ENCODE measurements around the gene ABHD17A.
A peak's percentile ranks its signal among the peaks of the same experiment; 100 is the strongest.
"Not testable (repeated sequence)": the region's sequence is repeated elsewhere in the genome, so short reads cannot be mapped to it uniquely, and the experiment has no call there.

The ABHD17A gene

DNA sequence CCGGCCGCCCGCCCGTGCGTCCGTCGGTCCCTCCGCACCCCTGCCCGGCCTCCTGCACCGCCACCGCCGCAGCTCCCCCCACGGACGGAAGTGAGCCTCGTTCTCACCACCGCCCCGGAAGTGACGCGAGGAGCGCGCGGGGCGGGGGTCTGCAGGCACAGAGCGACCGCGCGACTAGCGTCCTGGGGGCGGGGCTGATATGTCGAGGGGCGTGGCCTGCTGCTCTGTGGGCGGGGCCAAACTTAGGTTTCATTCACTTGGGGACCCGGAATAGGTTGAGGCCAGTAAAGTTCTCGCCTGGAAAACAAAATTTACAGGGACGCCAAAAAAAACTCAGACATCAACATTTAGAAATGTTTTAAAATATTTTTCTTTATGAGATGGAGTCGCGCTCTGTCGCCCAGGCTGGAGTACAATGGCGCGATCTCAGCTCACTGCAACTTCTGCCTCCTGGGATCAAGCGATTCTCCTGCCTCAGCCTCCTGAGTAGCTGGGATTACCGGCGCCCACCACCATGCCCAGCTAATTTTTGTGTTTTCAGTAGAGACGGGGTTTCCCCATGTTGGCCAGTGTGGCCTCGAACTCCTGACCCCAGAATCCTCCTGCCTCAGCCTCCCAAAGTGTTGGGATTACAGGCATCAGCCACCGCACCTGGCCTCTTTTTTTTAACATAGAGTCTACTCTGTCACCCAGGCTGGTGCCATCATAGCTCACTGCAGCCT, at the start of gene ABHD17A:
Gene ABHD17A (minus strand): TSS at position 99 of the 722 bp plus-strand sequence. CDS start 3,930 bp downstream, outside the sequence.
- DNase-seq: peak; percentile 93
- in situ Hi-C loops (cut with HindIII; ENCODE audit: low pct_ligation_motif_present, low pct_unique_long_range_greater_than_20kb, low sequenced_read_pairs): not testable (repeated sequence)

DNA sequence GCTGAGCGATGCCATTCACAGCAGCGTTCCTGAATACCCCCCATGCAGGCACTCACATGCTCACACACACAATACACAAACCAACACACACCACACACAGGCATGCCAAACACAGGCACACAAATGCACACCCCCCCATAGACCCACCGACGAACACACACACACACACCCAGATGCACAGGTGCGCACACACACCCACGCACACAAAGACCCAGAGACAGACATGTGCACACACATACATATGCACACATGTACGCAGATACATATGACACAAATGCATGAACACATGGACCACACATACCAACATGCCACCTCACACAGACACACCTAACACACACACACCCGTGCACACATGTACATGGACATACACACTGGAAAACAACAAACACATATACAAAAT, 48.6 kb upstream of the ABHD17A start:
- DNase-seq: no peak

DNA sequence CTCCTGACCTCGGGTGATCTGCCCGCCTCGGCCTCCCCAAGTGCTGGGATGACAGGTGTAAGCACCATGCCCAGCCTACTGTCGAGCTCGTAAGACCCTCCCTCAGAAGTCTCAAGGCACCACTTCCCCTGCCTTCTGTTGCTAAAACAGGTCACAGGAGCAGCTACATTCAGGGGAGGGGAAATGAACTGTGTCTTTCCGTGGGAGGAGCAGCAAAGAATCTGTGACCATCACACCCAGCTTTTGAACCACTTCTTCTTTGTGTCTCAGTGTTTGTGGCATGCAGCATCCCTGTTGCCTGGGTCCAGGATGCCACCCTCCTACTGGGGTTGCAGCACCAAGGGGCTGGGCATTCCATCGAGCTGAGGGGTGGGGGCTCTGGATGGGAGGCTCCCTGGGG, 47.9 kb upstream of the ABHD17A start:
- DNase-seq: no peak
- in situ Hi-C loops (cut with HindIII; ENCODE audit: low pct_ligation_motif_present, low pct_unique_long_range_greater_than_20kb, low sequenced_read_pairs): no loop called here

More for the DNA sequence above, 48.6 kb upstream of the ABHD17A start:
- in situ Hi-C loops (cut with HindIII; ENCODE audit: low pct_ligation_motif_present, low pct_unique_long_range_greater_than_20kb, low sequenced_read_pairs): no loop called here

DNA sequence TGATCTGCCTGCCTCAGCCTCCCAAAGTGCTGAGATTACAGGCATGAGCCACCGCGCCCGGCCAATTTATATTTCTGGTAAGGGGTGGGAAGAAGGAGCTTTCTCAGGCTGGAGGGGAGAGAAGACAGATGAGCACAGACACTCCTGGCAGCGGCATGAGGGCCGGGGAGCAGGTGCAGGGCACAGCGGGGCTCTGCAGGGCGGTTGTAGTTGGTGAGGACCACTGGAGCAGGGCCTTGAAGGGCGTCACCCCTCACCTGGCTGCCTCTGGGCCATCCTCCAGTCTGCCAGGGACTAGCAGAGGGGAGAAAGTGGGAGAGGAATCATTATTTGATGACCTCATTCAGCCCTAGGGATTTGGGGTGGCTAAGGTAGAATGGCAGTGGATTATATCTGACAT, 47.1 kb upstream of the ABHD17A start:
- no peak for DNase-seq
- in situ Hi-C loops (cut with HindIII; ENCODE audit: low pct_ligation_motif_present, low pct_unique_long_range_greater_than_20kb, low sequenced_read_pairs): no loop called here

DNA sequence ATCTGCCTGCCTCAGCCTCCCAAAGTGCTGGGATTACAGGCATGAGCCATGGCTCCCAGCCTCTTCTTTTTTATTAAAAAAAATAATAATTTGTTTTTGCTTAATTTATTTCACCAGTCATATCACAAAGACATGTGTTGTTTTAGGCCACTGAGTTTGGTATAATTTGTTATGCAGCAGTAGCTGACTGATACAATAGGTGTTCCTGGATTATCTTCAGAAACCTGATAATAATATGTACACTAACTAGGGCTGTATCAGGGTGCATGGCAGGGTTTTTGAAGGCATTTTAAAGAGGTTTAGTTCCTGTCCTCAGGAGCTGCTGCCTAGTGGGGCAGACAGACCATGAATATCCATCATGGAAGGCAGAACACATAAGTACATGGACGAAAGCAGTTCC, 46.1 kb upstream of the ABHD17A start:
- in situ Hi-C loops (cut with HindIII; ENCODE audit: low pct_ligation_motif_present, low pct_unique_long_range_greater_than_20kb, low sequenced_read_pairs): no loop called here
- no peak for DNase-seq

DNA sequence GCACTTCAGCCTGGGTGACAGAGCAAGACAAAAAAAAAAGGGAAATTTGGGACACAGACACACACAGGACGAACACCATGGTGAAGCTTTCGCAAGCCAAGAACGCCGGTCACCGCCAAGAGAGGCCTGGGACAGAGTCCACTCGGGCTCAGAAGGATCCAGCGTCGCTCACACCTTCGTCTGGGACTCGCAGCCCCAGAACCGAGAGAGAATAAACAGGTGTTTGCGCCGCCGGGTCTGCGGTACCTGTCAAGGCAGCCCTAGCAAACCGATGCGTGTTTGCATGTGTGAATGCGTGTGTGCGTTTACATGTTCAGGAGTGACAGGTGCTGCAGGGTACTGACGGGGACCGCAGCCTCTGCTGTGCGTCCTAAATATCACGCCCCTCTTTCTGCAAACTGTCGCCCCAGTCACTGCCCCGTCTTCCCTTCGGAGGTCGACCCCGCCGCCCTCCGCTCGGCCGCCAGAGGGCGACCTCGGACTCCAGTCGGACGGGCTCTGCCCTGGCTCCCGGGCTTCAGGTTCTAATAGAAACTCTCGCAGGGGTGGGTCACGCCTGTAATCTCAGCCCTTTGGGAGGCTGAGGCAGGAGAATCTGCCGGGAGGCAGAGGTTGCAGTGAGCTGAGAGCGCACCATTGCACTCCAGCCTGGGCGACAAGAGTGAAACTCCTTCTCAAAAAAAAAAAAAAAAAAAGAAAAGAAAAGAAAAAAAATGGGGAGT, 43.9 kb upstream of the ABHD17A start:
- in situ Hi-C loops (cut with HindIII; ENCODE audit: low pct_ligation_motif_present, low pct_unique_long_range_greater_than_20kb, low sequenced_read_pairs): no loop called here
- DNase-seq: peak; percentile 75

DNA sequence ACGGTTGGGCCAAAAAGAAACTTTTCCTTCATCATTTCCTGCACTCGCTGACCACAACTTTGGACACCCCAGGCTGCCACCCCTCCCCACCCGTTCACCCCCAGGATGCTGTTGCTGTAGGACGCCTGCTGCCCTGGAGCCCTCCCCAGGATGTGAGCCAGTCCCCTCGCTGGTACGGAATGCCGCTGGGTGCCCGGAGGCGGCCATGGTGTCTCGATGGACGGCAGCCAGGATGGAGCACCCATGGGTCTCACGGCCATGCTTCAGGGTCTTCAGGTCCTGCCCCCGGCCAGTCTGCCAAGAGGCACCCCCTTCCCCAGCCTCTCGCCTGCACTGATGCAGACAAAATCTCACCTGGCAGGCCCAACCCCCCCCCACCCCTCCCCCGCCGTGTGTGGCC, 40.2 kb upstream of the ABHD17A start:
- DNase-seq: no peak
- in situ Hi-C loops (cut with HindIII; ENCODE audit: low pct_ligation_motif_present, low pct_unique_long_range_greater_than_20kb, low sequenced_read_pairs): no loop called here

DNA sequence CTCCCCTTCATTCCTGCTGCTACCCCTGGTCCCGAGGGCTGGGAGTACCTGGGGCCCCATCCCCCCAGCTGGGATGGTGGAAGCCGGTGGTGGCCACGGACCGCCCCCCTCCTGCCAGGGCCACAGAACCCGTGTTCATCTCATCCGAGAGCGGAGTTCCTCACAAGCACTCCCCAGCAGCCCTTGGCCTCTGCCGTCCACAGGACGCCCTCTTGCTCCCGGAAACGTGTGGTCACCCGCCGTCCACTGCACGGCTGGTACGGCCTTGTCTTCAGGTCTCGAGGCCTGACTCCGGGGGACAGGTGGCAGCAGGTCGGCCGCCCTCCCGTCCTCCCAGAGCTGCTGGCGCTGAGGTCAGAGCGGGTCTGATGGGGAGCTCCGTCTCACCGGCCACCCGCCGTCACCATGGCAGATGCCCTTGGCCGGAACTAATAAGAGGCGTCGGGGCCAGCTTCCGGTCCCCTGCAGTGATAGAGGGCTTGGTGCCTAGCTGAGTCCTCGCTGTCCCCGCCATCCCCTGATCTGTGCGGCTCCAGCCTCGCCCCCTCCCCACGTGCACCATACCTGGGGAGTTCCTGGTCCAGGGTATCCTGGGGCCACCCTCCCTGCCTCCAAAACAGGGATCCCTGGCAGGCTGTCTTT, 39.1 kb upstream of the ABHD17A start:
- DNase-seq: no peak
- in situ Hi-C loops (cut with HindIII; ENCODE audit: low pct_ligation_motif_present, low pct_unique_long_range_greater_than_20kb, low sequenced_read_pairs): no loop called here

DNA sequence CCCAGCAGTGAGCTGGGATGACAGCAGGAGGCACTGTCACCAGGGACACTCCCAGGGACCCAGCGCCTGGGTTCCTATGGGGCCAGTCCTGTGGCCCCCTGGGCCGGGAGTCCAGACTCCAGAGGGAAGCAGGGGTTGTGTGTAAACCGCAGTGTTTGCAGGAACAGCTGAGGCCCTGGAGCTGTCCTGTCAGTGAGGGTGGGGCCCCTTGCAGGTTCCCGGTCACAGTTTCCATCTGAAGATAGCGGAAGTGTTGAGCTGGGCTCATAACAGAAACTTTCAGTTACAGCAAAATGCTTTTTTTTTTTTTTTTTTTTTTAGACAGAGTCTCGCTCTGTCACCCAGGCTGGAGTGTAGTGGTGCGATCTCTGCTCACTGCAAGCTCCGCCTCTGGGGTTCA, 38.0 kb upstream of the ABHD17A start:
- in situ Hi-C loops (cut with HindIII; ENCODE audit: low pct_ligation_motif_present, low pct_unique_long_range_greater_than_20kb, low sequenced_read_pairs): no loop called here
- no peak for DNase-seq

DNA sequence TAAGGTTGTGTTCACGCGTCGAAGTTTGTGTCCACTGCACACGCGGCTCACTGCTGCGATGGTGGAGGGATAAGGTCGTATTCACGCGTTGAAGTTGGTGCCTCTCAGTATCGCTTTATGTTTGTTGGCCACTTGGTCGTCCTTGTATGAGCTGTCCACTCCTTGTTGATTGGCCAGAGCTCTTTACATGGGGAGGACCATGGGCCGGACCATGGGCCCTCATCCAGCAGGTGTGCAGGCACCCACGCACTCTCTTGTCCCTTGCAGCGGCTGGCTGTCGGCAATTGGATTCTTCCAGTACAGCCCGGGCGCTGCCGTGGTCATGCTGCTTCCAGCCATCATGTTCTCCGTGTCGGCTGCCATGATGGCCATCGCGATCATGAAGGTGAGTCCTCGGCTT, 37.5 kb upstream of the ABHD17A start:
- in situ Hi-C loops (cut with HindIII; ENCODE audit: low pct_ligation_motif_present, low pct_unique_long_range_greater_than_20kb, low sequenced_read_pairs): no loop called here
- no peak for DNase-seq

DNA sequence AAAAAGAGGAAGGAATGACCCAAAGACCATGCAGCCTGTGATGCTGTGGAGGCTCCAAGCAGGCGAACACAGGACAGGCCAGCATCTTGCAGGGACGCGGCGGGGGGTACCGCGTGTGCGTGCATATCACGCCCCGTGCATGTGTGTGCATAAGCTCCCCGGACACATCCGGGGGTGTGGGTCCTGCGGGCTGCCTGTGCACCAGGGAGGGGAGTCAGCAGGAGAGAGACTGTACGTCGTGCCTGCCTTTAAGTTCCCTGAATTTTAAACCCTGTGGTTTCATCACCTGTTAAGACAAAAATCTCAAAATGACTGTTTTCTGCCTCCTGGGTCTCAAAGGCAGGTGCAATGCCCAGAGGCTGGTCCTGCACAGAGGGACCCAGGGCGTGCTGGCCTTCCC, 36.5 kb upstream of the ABHD17A start:
- in situ Hi-C loops (cut with HindIII; ENCODE audit: low pct_ligation_motif_present, low pct_unique_long_range_greater_than_20kb, low sequenced_read_pairs): no loop called here
- DNase-seq: no peak

DNA sequence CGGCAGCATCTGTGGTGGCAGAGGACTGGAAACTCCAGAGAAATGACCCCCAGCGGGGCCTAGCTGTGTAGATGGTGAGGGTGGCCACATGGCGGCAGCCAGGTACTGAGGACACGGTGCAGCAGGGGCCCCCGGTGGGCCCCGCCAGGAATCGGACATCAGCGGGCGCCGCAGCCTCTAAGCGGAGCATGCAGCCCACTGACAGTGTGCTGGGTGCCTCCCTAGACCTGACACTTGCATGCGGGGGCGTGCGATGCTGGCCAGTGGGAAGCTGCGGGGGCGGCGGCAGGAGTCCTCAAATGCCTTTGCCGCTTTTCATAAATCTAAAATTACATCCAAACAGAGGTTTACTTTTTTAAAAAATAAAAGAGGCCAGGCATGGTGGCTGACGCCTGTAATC, 36.0 kb upstream of the ABHD17A start:
- DNase-seq: no peak
- in situ Hi-C loops (cut with HindIII; ENCODE audit: low pct_ligation_motif_present, low pct_unique_long_range_greater_than_20kb, low sequenced_read_pairs): no loop called here

DNA sequence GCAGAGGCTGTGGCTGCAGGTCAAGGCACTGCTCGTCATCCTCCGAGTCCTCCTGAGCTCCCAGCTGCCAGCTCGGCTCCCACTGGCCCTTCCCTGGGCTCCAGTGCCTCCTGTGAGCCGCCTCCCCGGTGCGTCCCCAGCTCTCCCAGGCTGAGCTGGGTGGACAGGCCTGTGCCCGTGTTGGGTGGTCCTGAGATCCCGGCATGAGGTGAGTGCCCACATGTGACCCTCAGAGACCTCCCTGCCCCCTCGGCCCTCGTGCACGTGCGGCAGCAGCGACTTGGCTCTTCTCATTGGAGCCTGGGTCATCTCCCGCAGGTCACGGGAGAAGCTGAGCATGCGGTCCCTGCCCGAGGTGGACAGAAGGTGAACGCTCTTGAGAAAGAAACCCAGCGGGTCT, 35.3 kb upstream of the ABHD17A start:
- no peak for DNase-seq
- in situ Hi-C loops (cut with HindIII; ENCODE audit: low pct_ligation_motif_present, low pct_unique_long_range_greater_than_20kb, low sequenced_read_pairs): no loop called here

DNA sequence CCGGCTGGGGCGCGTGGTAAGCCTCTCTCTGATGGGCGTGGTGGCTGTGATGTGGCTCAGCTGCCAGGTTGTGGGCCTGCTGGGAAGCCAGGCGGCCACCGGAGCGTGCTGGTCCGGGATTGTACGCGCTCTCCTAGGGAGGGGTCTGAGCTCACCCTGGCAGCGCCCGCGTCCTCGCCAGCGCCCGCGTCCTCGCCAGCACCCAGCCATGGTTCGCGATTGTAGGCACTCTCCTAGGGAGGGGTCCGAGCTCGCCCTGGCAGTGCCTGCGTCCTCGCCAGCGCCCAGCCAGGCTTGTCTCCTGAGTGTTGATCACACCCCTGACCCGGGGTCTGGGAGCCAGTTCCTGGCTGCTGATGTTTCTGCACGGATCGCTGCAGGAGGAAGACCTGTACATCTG, 33.7 kb upstream of the ABHD17A start:
- in situ Hi-C loops (cut with HindIII; ENCODE audit: low pct_ligation_motif_present, low pct_unique_long_range_greater_than_20kb, low sequenced_read_pairs): no loop called here
- DNase-seq: no peak

DNA sequence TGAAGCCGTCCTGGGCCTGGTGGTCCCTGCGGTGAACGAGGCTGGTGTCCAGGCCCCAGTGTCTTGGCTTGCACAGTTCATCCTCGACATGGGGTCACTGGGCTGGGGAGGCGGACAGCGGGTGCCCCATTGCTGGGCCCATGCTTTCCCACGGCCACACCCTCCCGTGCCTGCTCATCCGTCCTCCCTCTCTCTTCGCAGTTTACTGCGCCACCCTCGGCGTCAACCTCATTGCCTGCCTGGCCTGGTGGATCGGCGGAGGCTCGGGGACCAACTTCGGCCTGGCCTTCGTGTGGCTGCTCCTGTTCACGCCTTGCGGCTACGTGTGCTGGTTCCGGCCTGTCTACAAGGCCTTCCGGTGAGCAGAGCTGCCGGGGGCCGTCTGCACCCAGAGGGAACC, 32.6 kb upstream of the ABHD17A start:
- in situ Hi-C loops (cut with HindIII; ENCODE audit: low pct_ligation_motif_present, low pct_unique_long_range_greater_than_20kb, low sequenced_read_pairs): no loop called here
- DNase-seq: no peak

DNA sequence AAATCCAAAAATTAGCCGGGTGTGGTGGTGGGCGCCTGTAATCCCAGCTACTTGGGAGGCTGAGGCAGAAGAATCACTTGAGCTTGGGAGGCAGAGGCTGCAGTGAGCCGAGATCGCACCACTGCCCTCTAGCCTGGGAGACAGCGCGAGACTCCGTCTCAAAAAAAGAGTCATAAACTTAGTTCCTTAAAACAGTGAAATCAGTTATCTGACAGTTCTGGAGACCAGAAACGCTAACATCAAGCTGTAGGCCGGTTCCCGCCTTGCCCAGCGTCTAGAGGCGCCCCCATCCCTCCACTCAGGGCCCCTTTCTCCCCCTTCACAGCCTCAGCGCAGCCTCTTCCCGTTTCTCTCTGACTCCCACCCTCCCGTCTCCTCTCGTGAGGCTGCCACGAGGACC, 31.9 kb upstream of the ABHD17A start:
- DNase-seq: no peak
- in situ Hi-C loops (cut with HindIII; ENCODE audit: low pct_ligation_motif_present, low pct_unique_long_range_greater_than_20kb, low sequenced_read_pairs): no loop called here

DNA sequence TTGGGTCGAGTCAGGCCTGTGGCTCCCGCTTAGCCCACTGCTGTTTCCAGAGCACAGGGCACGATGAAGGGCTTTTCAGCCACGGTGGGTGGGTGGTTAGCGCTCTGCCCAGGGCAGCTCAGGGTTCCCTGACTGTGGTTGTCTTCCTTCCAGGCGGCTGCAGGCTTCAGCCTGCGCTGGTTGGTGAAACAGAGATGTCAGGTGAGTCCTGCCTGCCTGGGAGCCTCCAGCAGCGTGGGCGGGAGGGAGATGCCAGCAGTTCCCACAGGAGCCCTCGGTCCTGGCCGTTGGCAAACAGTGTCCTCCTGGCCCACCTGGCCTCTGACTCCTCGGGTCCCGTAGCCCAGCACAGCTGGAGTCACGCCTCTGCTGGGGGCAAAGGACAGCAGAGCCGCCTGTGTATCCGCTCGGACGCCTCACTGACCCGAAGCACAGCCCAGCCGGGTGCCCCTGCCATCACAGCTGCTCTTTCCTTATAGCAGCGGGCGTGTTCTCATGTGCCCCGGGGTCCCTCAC, 29.6 kb upstream of the ABHD17A start:
- no peak for DNase-seq
- in situ Hi-C loops (cut with HindIII; ENCODE audit: low pct_ligation_motif_present, low pct_unique_long_range_greater_than_20kb, low sequenced_read_pairs): no loop called here

DNA sequence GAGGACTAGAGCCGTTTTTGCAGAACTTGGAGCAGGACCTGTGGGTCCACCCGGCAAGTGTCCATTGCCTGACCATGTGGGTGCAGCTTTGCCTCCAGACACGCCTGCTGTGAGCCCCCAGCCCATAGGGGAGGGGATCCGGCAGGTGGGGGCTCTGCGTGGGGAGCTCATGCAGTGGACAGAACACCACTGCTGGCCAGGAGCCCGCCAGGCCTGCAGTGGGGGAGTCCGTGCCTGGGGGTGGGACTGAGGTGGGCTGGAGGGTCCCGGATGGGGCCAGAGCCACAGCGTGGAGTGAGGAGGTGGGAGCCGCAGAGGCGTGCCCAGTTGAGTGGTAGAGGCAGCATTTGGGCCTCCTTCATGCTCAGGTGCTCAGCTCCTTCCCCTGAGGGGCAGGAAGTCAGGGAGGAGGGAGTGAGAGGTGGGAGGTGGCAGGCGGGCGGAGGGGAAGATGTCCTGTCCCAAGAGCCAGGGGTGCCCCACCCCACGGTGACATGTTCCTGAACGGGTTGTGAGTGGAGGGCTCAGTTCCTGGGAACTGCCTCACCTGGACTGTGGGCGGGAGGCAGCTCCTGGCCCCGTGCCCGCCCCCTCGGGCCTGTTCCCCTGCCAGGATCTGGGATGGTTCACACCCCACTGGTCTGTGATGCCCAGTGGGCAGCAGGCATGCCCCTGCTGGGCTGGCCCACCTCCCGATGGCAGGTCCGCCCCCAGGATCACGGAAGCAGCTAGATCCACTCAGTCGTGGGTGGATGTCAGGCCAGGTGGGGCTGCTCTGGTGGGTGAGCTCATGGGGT, 28.7 kb upstream of the ABHD17A start:
- DNase-seq: no peak
- in situ Hi-C loops (cut with HindIII; ENCODE audit: low pct_ligation_motif_present, low pct_unique_long_range_greater_than_20kb, low sequenced_read_pairs): no loop called here

All from ACHN (cell line).